ENCODE data around the gene TBC1D16.

TBC1D16 gene

DNA sequence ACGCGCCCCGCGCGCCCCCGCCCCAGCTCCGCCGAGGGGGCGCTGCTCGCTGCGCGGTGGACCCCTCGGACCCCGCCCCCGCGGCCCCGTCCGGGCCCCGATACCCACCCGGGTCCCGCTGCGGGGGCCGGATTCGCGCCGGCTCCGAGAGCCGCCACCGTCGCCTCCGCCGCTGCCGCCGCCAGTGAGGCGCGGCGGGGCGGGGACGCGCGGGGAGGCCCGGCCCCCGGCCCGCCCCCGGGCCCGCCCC lies at the start of gene TBC1D16:
TBC1D16 (minus strand) TSS at position 186 of the 250 bp plus-strand sequence. CDS start 22,325 bp downstream, outside the sequence.
- no peak for DNase-seq (ENCODE audit: low read depth)

DNA sequence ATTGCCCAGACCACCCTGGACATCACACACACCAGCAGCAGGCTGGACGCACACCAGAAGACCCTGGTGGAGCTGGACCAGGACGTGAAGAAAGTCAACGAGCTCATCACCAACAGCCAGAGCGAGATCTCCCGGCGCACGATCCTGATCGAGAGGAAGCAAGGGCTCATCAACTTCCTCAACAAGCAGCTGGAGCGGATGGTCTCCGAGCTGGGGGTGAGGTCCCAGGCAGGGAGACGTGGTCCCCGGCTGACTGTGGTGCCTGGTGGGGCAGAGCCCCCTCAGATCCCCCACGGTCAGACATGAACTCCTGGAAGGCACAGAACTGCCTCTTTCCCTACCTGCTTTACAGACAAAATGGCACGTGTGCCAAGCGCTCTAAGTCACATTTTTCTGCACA lies 49.1 kb upstream of the TBC1D16 start:
- DNase-seq (ENCODE audit: low read depth): no peak

- no peak for DNase-seq (ENCODE audit: low read depth)
Observed at GRCh38 chr17:80083136-80083661, 47.5 kb upstream of the TBC1D16 start.

DNA sequence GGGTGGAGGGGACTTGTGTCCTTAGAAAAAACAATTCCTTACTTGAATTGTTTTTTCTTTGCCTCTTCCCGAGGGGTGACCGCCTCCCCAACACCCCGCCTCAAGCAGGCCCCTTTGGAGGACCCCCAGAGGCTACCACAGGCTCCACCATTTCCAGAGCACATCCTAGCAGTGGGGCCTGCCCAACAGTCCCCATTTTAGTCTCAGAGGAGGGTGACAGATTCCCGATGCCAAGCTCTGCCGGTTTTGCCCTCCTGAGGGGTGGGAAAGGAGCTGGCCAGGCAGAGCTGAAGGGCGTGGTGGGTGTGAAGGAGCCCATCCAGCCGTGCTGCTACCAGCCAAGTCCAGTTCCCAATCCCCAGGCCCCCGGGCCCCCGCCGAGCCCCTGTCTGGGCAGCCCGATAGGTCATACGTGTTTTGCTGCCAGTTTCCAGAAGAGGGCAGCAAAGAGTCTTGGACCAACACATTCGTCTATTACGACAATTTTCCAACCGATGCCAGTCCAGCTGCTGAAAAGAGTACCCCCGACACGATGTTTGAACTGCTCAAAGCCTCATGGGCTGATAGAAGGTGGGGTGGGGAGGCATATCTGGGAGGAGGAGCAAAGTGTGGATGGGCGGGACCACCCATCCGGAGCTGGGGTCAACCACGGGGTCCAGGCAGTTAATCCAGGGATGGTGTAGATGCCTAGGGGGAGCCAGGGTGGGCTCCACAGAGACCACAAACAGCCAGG lies 46.9 kb upstream of the TBC1D16 start:
- DNase-seq (ENCODE audit: low read depth): peak; percentile 39

DNA sequence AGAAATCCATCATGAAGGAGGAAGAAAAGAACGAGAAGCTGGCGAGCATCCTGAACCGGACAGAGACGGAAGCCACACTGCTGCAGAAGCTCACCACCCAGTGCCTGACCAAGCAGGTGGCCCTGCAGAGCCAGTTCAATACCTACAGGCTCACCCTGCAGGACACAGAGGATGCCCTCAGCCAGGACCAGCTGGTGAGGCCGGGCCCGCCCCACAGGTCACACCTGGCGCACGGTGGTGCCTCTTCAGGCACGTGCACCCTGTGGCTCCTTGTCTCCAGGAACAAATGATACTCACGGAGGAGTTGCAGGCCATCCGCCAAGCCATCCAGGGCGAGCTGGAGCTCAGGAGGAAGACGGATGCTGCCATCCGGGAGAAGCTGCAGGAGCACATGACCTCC lies 45.9 kb upstream of the TBC1D16 start:
- DNase-seq (ENCODE audit: low read depth): no peak

GRCh38 chr17:80080081-80080480 lies 44.4 kb upstream of the TBC1D16 start:
- no peak for DNase-seq (ENCODE audit: low read depth)

DNA sequence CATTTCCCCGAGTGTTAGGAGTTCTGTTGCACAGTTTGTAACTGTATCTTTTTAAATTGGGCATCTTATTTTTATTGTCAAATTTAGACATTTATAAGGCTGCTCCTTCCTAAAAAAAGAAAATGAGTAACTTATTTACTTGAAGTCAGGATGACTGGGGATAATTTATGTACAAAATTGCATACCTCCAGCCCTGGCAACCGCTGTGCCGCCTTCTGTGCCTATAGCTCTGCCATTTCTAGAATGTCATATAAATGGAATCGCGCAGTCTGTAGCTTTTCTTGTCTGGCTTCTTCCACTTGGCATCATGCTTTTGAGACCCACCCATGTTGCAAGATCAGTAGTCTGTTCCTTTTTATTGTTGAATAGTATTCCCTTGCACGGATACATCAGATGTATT lies 36.7 kb upstream of the TBC1D16 start:
- no peak for DNase-seq (ENCODE audit: low read depth)

DNA sequence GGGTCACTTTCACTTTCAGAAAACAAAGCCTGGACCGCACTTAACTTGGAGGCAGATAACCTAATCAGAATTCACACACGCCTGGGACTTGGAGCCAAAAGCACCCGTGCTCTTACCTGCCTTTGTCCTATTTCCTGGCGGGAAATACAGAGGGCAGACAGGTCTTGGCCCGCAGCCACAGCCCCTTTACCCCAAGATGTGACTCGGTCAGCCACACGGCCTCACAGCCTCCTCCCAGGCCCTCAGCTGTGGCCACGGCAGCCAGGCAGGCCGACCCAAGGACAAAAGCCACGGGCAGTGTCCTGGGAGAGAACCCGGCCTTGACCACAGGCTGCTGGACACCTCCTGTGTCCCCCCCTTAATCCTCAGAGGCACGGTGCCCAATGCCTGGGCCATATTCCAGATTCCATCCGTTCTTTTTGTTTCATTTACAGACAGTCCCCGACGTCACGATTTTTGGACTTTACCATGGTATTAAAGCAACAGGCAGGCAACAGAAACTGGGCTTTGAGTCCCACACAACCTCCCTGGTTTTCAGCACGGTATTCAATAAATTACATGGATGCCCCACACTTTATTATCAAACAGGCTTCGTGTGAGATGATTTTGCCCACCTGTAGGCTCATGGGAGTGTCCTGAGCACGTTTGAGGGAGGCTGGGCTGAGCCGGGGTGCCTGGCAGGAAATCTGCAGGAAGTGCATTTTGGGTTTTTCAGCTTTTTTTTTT lies 35.6 kb upstream of the TBC1D16 start:
- no peak for DNase-seq (ENCODE audit: low read depth)

DNA sequence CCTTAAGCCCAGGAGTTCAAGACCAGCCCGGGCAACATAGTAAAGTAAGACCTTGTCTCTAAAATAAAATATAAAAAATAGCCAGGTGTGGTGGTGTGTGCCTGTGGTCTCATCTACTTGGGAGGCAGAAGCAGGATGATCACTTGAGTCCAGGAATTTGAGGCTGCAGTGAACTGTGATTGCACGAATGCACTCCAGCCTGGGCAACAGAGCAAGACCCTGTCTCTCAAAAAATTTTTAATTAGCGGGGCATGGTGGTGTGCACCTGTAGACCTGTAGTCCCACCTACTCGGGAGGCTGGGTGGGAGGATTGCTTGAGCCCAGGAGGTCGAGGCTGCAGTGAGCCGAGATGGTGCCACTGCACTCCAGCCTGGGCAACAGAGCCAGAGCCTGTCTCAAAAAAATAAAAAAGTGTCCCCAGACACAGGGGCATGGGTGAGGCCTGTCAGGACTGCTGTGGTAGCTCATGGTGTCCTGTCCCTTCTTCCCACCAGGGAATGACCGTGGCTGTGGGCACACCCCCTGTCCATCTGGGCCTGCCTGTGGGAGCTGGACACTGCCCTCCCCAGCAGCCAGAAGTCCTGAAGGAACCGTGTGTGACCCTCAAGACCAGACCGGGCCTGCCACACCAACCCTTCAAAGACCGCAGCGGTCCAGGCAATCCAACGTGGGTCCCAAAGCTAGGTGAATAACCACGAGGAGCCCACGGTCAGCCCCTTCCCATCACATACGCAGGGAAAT lies 34.9 kb upstream of the TBC1D16 start:
- no peak for DNase-seq (ENCODE audit: low read depth)

GRCh38 chr17:80068301-80069222 lies 32.9 kb upstream of the TBC1D16 start:
- DNase-seq (ENCODE audit: low read depth): no peak

DNA sequence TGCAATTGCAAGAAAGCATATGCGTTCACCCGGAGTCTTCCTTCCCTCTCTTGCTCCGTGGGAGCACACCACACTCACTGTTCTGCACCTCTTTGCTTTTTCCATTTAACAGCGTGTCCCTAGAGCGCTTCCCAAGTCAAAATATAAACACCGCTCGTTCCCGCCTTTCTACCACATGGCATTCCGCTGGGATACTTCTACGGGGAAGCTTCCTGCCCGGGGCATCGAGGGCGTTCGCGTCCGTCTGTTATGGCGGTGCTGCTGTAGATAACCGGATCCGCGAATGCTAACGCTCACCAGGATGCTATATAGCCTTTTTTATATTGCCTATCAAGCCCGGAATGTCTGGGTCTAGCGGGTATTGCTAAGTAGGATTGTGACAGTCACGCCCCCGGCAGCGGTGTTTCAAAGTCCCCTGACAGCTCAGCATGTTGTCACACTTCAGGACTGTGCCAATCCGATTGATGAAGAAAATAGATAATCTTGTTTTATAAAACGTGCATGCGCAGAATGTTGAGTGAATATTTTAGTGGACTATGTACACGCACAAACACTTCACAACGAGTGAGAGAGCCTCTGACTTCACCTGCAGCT lies 31.8 kb upstream of the TBC1D16 start:
- DNase-seq (ENCODE audit: low read depth): no peak

GRCh38 chr17:80065478-80066170 lies 30.0 kb upstream of the TBC1D16 start:
- no peak for DNase-seq (ENCODE audit: low read depth)

- no peak for DNase-seq (ENCODE audit: low read depth)
Observed at GRCh38 chr17:80064696-80065095, 29.0 kb upstream of the TBC1D16 start.

- no peak for DNase-seq (ENCODE audit: low read depth)
Observed at GRCh38 chr17:80063830-80064585, 28.3 kb upstream of the TBC1D16 start.

GRCh38 chr17:80061421-80061820 lies 25.7 kb upstream of the TBC1D16 start:
- no peak for DNase-seq (ENCODE audit: low read depth)

DNA sequence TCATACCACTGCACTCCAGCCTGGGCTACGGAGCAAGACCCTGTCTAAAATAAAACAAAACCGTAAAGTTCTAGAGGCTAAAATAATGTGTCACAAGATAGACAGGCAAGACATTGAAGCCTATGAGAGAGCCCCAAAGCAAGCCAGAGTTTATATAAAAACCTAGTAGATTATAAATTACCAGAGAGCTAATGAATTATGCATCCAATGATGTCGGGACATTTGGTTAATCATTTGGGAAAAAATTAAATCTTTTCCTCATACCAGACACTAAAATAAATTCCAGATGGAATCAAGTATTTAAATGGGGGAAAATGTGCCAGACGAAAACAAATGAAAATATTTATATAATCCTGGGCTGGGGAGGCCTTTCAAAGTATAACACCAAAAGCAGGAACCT lies 25.0 kb upstream of the TBC1D16 start:
- DNase-seq (ENCODE audit: low read depth): no peak

DNA sequence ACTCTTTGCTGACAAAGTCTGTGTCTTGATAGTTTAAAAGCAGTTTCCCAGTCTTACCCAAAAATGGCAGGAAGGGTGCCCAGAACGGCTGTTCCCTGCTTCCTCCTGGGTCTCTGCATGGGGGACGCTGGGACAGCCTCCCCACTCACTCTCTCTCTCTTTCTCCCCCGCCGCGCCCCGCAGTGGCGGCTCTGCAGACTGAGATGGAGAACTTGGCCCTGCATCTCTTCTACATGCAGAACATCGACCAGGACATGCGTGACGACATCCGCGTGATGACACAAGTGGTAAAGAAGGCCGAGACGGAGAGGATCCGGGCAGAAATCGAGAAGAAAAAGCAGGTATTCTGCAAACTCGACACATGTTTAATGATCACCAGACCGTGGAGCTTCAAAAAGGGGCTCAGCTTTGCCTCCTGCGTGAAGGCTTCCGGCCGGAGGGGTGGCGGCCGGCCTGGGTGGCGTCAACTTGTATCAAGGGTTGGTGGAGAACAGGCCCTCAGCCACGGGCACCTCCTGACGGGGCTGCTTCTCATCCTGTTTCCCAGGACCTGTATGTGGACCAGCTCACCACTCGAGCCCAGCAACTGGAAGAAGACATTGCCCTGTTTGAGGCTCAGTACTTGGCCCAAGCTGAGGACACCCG lies 22.8 kb upstream of the TBC1D16 start:
- DNase-seq (ENCODE audit: low read depth): no peak

GRCh38 chr17:80055597-80055996 lies 19.9 kb upstream of the TBC1D16 start:
- no peak for DNase-seq (ENCODE audit: low read depth)

DNA sequence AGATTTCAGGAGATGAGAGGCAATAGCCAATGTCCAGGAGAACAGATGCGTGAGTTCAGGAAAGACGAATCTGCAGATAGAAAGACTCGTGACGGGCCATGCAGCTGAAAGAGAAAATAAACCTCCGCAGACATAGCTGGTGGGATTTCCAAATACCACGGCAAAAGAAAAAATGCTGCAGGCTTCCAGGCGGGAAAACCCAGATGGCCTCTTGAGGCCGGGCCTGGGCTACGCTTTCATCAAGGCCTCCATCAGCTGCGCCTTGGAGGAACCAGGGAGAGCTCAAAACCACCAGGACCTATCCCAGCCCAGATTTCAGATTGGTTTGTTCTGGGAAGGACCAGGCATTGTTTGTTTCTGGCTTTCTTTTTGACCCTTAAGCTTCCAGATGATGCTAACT lies 17.4 kb upstream of the TBC1D16 start:
- no peak for DNase-seq (ENCODE audit: low read depth)

DNA sequence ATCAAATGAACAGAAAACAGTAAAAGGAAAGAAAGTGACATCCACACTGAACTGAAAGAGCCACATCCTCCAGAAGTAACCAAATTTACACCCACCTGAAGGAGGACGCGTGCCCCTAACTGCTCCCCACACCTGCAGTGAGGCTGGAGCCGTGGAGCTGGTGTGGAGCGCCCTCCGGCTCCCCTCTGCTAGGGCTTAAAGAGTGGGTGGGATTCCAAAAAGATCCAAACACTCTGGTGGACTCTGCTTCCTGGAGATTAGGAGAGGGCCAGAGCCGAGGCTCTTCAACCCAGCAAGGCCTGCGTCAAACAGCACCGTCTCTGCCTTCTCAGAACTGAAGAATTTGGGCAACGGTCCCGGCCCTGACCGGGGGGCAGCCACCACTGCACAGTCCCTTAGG lies 16.0 kb upstream of the TBC1D16 start:
- no peak for DNase-seq (ENCODE audit: low read depth)
